CD14-positive monocyte (primary cell): ENCODE measurements around the gene MKRN1. TPM values are rescaled to one million over a fixed set of nuclear protein-coding genes. Genes with fewer than 3 reads are reported as not detected.
A peak's percentile ranks its signal among the peaks of the same experiment; 100 is the strongest.

Experiments
- DNase-seq, 3 donors: peaks; one replicate each; pipeline ENCODE4 v3.0.0-alpha.2; 2011 to 2022
- H2AFZ ChIP-seq: 2 replicates; pipeline ENCODE4 v1.6.0; 2012; ENCODE audit warnings: mild to moderate bottlenecking, low read depth, low read length, inconsistent platforms; ENCODE audit not compliant: insufficient read depth, poor library complexity, severe bottlenecking
- H3K27ac ChIP-seq, 2 donors: 1 replicate in 1 of 2; 2 replicates in 1 of 2; pipeline ENCODE4 v1.5.1; 2012 to 2013; ENCODE audit warnings: low read length in 2 of 2, control low read depth in 1 of 2, inconsistent platforms in 1 of 2, low read depth in 1 of 2, mild to moderate bottlenecking in 1 of 2
- H3K27me3 ChIP-seq, 2 donors: one replicate each; pipeline versions ENCODE4 v1.6.0 to v1.6.1; 2011 to 2013; ENCODE audit warnings: low read length in 2 of 2; ENCODE audit not compliant: control insufficient read depth in 2 of 2, insufficient read depth in 2 of 2
- H3K36me3 ChIP-seq, 2 donors: replicated peaks in 1 of 2; 1 replicate in 1 of 2; 2 replicates in 1 of 2; pipeline versions ENCODE4 v1.5.1 to v1.6.1; 2012 to 2013; ENCODE audit warnings: low read length in 2 of 2, control low read depth in 1 of 2, inconsistent platforms in 1 of 2, mild to moderate bottlenecking in 1 of 2; ENCODE audit not compliant: insufficient read depth in 2 of 2, control insufficient read depth in 1 of 2
- H3K4me1 ChIP-seq, 2 donors: 1 replicate in 1 of 2; 2 replicates in 1 of 2; pipeline versions ENCODE4 v1.5.1 to v1.6.1; 2012 to 2013; ENCODE audit warnings: low read length in 2 of 2, control low read depth in 1 of 2, inconsistent platforms in 1 of 2, mild to moderate bottlenecking in 1 of 2, moderate library complexity in 1 of 2; ENCODE audit not compliant: insufficient read depth in 2 of 2, control insufficient read depth in 1 of 2
- H3K4me2 ChIP-seq: replicated peaks from 2 replicates; pipeline ENCODE3; 2012; ENCODE audit warnings: low read length, moderate library complexity, mild to moderate bottlenecking; ENCODE audit not compliant: poor library complexity, severe bottlenecking; ENCODE audit errors: extremely low read depth
- H3K4me3 ChIP-seq, 3 experiments: fragments of 200-600 bp in 1 of 3; sonication (generic) in 1 of 3; replicated peaks in 1 of 3; 1 replicate in 2 of 3; 2 replicates in 1 of 3; pipeline ENCODE4 v1.5.1; 2011 to 2013; ENCODE audit warnings: low read length in 3 of 3, mild to moderate bottlenecking in 3 of 3, control low read depth in 2 of 3, low read depth in 2 of 3, inconsistent platforms in 1 of 3, moderate library complexity in 1 of 3
- H3K79me2 ChIP-seq: 2 replicates; pipeline ENCODE4 v1.6.0; 2012; ENCODE audit warnings: mild to moderate bottlenecking, control low read depth, inconsistent platforms, low read length, moderate library complexity; ENCODE audit not compliant: insufficient read depth
- H3K9ac ChIP-seq: 2 replicates; pipeline ENCODE4 v1.6.0; 2017; ENCODE audit warnings: low read length, mild to moderate bottlenecking; ENCODE audit not compliant: insufficient read depth, poor library complexity, severe bottlenecking
- H3K9me3 ChIP-seq, 2 donors: replicated peaks in 1 of 2; 1 replicate in 1 of 2; 2 replicates in 1 of 2; pipeline versions ENCODE4 v1.5.1 to v1.6.1; 2012 to 2013; ENCODE audit warnings: low read length in 2 of 2, control low read depth in 1 of 2; ENCODE audit not compliant: control insufficient read depth in 1 of 2, insufficient read depth in 1 of 2
- H4K20me1 ChIP-seq: 2 replicates; pipeline ENCODE4 v1.6.0; 2012; ENCODE audit warnings: mild to moderate bottlenecking, low read length, control low read depth, moderate library complexity; ENCODE audit not compliant: insufficient read depth
- H3K27ac Mint-ChIP-seq, 7 donors: one replicate each; pipeline ENCODE4 v1.8.0; 2020; ENCODE audit warnings: mild to moderate bottlenecking in 7 of 7, mixed read lengths in 7 of 7, moderate library complexity in 6 of 7, inconsistent platforms in 2 of 7
- H3K27me3 Mint-ChIP-seq, 3 donors: one replicate each; pipeline ENCODE4 v1.8.0; 2021 to 2022; ENCODE audit warnings: low read depth in 3 of 3, mild to moderate bottlenecking in 3 of 3, mixed read lengths in 3 of 3, moderate library complexity in 3 of 3, inconsistent platforms in 1 of 3
- H3K36me3 Mint-ChIP-seq, 2 donors: one replicate each; pipeline ENCODE4 v1.8.0; 2020; ENCODE audit warnings: mixed read lengths in 2 of 2, inconsistent platforms in 1 of 2, mild to moderate bottlenecking in 1 of 2
- H3K4me1 Mint-ChIP-seq: one replicate; pipeline ENCODE4 v1.8.0; 2020; ENCODE audit warnings: mild to moderate bottlenecking, mixed read lengths
- H3K4me3 Mint-ChIP-seq, 2 donors: one replicate each; pipeline ENCODE4 v1.8.0; 2020; ENCODE audit warnings: mild to moderate bottlenecking in 2 of 2, mixed read lengths in 2 of 2, moderate library complexity in 1 of 2
- H3K9me3 Mint-ChIP-seq, 7 donors: one replicate each; pipeline ENCODE4 v1.8.0; 2020 to 2022; ENCODE audit warnings: mixed read lengths in 7 of 7, mild to moderate bottlenecking in 6 of 7, moderate library complexity in 6 of 7, inconsistent platforms in 2 of 7
- CTCF ChIP-seq: fragments of 200-600 bp; IDR thresholded peaks from one replicate; pipeline ENCODE4 v1.8.0; 2022; ENCODE audit warnings: antibody characterized with exemption, mild to moderate bottlenecking
- WGBS: methylation state at CpG from one replicate; pipeline ENCODE4 v1.1.5; 2013; ENCODE audit warnings: missing lambda C conversion rate; ENCODE audit not compliant: insufficient coverage; 5-methylcytosine and 5-hydroxymethylcytosine counted together
- intact Hi-C, 2 donors: fragments of 100-400 bp; cut with micrococcal nuclease; formaldehyde crosslinking; loops; one replicate each; pipeline versions ENCODE4 v1.15.0 to v1.15.1; 2023
- polyA plus RNA-seq, 3 donors: library from polyadenylated mRNA; depleted of rRNA in 1 of 3; unstranded in 2 of 3; stranded (reverse) in 1 of 3; fragments of 300-500 nt in 2 of 3; fragments of >200 nt in 1 of 3; fragmentation: Illumina TruSeq in 2 of 3; gene quantifications; 1 replicate in 2 of 3; 2 replicates in 1 of 3; pipeline ENCODE4 v1.2.3, GENCODE V29; 2012 to 2021

The MKRN1 gene
- polyA plus RNA-seq, 3 donors: 88.4 to 160 (median 127) TPM

- H3K27me3 Mint-ChIP-seq: peaks cover 0 to 1% (median 0%) of the 10 kb centered on the region in 3 donors
- Histone ChIP-seq H3K4me1 (no peaks in the 10 kb centered on the region), H2AFZ (no peak overlapping the region), H3K79me2 (peaks cover 88% of the 10 kb centered on the region), H3K4me2 (no peak overlapping the region), H3K27ac (peak overlapping the region in 1 of 2 donors; percentile 11), H4K20me1 (peaks cover 100% of the 10 kb centered on the region), H3K27me3 (no peaks in the 10 kb centered on the region), H3K9me3 (no peaks in the 10 kb centered on the region), H3K4me3 (no peak overlapping the region), H3K9ac (no peak overlapping the region), H3K36me3 (peaks cover 76 to 96% of the 10 kb centered on the region in 2 donors)
- WGBS: no CpG with 5 or more reads among the region's 2 CpGs
- H3K36me3 Mint-ChIP-seq: peaks cover 58 to 89% of the 10 kb centered on the region in 2 donors
- peaks cover 5% of the 10 kb centered on the region for H3K4me1 Mint-ChIP-seq
- intact Hi-C loops: no loop called here
- no peak for TF ChIP-seq CTCF
- no peak overlapping the region for H3K4me3 Mint-ChIP-seq
- DNase-seq: no peak
- H3K9me3 Mint-ChIP-seq: no peaks in the 10 kb centered on the region
- peak overlapping the region in 1 of 7 donors; percentile 67 for H3K27ac Mint-ChIP-seq
Observed at GRCh38 chr7:140463111-140463510, 16.2 kb downstream of the MKRN1 start.

GRCh38 chr7:140458916-140459315, 20.4 kb downstream of the MKRN1 start:
- no peaks in the 10 kb centered on the region for H3K27me3 ChIP-seq
- peaks cover 48% of the 10 kb centered on the region for H3K79me2 ChIP-seq
- no peak overlapping the region for H3K9ac ChIP-seq
- H3K4me1 ChIP-seq: no peaks in the 10 kb centered on the region
- H2AFZ ChIP-seq: no peak overlapping the region
- Mint-ChIP-seq H3K27me3 (no peaks in the 10 kb centered on the region), H3K36me3 (peaks cover 69 to 91% of the 10 kb centered on the region in 2 donors), H3K27ac (peak overlapping the region in 2 of 7 donors; percentile 17 to 52), H3K9me3 (no peaks in the 10 kb centered on the region), H3K4me1 (peaks cover 5% of the 10 kb centered on the region), H3K4me3 (no peak overlapping the region)
- intact Hi-C loops: no loop called here
- no peak overlapping the region for H3K27ac ChIP-seq
- no peak for DNase-seq
- peaks cover 83 to 99% of the 10 kb centered on the region in 2 donors for H3K36me3 ChIP-seq
- 96% methylated on average over 4 of the region's 8 CpGs for WGBS
- H3K4me3 ChIP-seq: no peak overlapping the region
- H3K4me2 ChIP-seq: no peak overlapping the region
- no peak for TF ChIP-seq CTCF
- H4K20me1 ChIP-seq: peaks cover 100% of the 10 kb centered on the region
- H3K9me3 ChIP-seq: no peaks in the 10 kb centered on the region
